ENCODE measurements around the gene ROPN1B.
A peak's percentile ranks its signal among the peaks of the same experiment; 100 is the strongest.

ROPN1B gene

GRCh38 chr3:126004217-126004616 is 35.2 kb downstream of the ROPN1B start (continued):
- no peak for TF ChIP-seq ZNF184 (tag by site-specific recombination; IDR thresholded peaks at IDR 0.05)
- TF ChIP-seq ZNF366 (tag by site-specific recombination; conservative IDR thresholded peaks at IDR 0.05) = no peak
- no peak for TF ChIP-seq ZNF114 (tag by site-specific recombination; IDR thresholded peaks at IDR 0.05)

GRCh38 chr3:126004692-126005091 is 35.7 kb downstream of the ROPN1B start:
- CTCF ChIA-PET = no interaction called here
- TF ChIP-seq ZNF513 (tag by site-specific recombination; IDR thresholded peaks at IDR 0.05) (no peak), PRDM10 (tag by site-specific recombination; IDR thresholded peaks at IDR 0.05) (no peak), ZNF670 (tag by site-specific recombination; IDR thresholded peaks at IDR 0.05; ENCODE audit: low read depth) (no peak), ZNF624 (tag by site-specific recombination; IDR thresholded peaks at IDR 0.05) (no peak)
- H3K4me1 ChIP-seq (ENCODE audit: control insufficient read depth, insufficient read depth, low read length) = no peaks in the 10 kb centered on the region
- H3K4me3 ChIP-seq (ENCODE audit: low read depth, low read length) = no peak overlapping the region
- H3K9me3 ChIP-seq (ENCODE audit: control insufficient read depth, insufficient read depth, low read depth, low read length) = no peaks in the 10 kb centered on the region
- POLR2A ChIA-PET = no interaction called here
- H3K36me3 ChIP-seq (ENCODE audit: control insufficient read depth in 2 of 2, insufficient read depth in 1 of 2, low read length in 2 of 2) = peaks cover 0 to 35% of the 10 kb centered on the region in 2 experiments; a peak in 1 of 3 replicates
- H3K27ac ChIP-seq (ENCODE audit: extremely low read depth, low read depth, low read length) = no peak overlapping the region

DNA sequence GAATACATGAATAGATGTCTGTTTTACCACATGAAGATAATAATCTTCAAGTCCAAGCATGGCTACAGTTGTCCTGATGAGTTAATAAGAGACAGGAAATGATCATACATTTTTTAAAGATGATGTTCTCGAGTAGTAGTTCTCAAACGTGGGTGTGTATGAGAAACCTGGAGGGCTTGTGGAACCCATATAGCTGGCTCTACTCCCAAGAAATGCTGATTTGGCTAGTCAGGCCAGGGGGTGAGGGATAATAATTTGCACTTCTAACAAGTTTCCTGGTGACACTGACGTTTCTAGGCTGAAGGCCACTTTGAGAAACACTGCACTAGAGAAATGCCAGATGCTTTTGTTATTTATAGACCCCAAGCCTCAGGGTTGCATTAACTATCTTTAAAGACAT is 37.0 kb downstream of the ROPN1B start:
- CTCF ChIA-PET = no interaction called here
- Histone ChIP-seq H3K27ac (ENCODE audit: extremely low read depth, low read depth, low read length) (no peak overlapping the region), H3K4me3 (ENCODE audit: low read depth, low read length) (no peak overlapping the region), H3K36me3 (ENCODE audit: control insufficient read depth in 2 of 2, insufficient read depth in 1 of 2, low read length in 2 of 2) (peaks cover 0 to 40% of the 10 kb centered on the region in 2 experiments; a peak in 1 of 3 replicates), H3K9me3 (ENCODE audit: control insufficient read depth, insufficient read depth, low read depth, low read length) (no peaks in the 10 kb centered on the region), H3K4me1 (ENCODE audit: control insufficient read depth, insufficient read depth, low read length) (no peaks in the 10 kb centered on the region)
- TF ChIP-seq ZNF791 (tag by site-specific recombination; IDR thresholded peaks at IDR 0.05) (no peak), ZNF391 (tag by site-specific recombination; IDR thresholded peaks at IDR 0.05; ENCODE audit: borderline replicate concordance, low read depth) (no peak), ZNF274 (IDR thresholded peaks at IDR 0.05; ENCODE audit: low read length) (no peak), ZNF274 (tag by site-specific recombination; IDR thresholded peaks at IDR 0.05; ENCODE audit: borderline replicate concordance) (no peak), ZNF114 (tag by site-specific recombination; IDR thresholded peaks at IDR 0.05) (no peak), GLI2 (tag by site-specific recombination; IDR thresholded peaks at IDR 0.05; ENCODE audit: borderline replicate concordance, low read depth) (no peak), ZNF169 (tag by site-specific recombination; IDR thresholded peaks at IDR 0.05) (no peak), SP3 (tag by site-specific recombination; IDR thresholded peaks at IDR 0.05) (no peak)
- POLR2A ChIA-PET = no interaction called here

- H3K9me3 ChIP-seq (ENCODE audit: control insufficient read depth, insufficient read depth, low read depth, low read length) = no peaks in the 10 kb centered on the region
- H3K36me3 ChIP-seq (ENCODE audit: control insufficient read depth in 2 of 2, insufficient read depth in 1 of 2, low read length in 2 of 2) = peaks cover 0 to 58% of the 10 kb centered on the region in 2 experiments; a peak in 1 of 3 replicates
- H3K27ac ChIP-seq (ENCODE audit: extremely low read depth, low read depth, low read length) = no peak overlapping the region
- CTCF ChIA-PET = no interaction called here
- H3K4me3 ChIP-seq (ENCODE audit: low read depth, low read length) = no peak overlapping the region
- POLR2A ChIA-PET = no interaction called here
- H3K4me1 ChIP-seq (ENCODE audit: control insufficient read depth, insufficient read depth, low read length) = no peaks in the 10 kb centered on the region
- peak; percentile 43 for TF ChIP-seq ZFHX2 (tag by site-specific recombination; conservative IDR thresholded peaks at IDR 0.05)
- no peak for TF ChIP-seq ZNF843 (tag by site-specific recombination; IDR thresholded peaks at IDR 0.05)
- TF ChIP-seq ZNF202 (tag by site-specific recombination; IDR thresholded peaks at IDR 0.05; ENCODE audit: borderline replicate concordance) = no peak
- peak; percentile 84 for TF ChIP-seq ZNF18 (tag by site-specific recombination; IDR thresholded peaks at IDR 0.05)
- TF ChIP-seq ZNF132 (tag by site-specific recombination; IDR thresholded peaks at IDR 0.05; ENCODE audit: borderline replicate concordance) = no peak
- TF ChIP-seq ZBTB20 (tag by site-specific recombination; IDR thresholded peaks at IDR 0.05) = no peak
- TF ChIP-seq BCL6B (tag by site-specific recombination; IDR thresholded peaks at IDR 0.05) = no peak
Observed at GRCh38 chr3:126008219-126008618, 39.2 kb downstream of the ROPN1B start.

Measured in HEK293 (cell line).